NCI-H748 treated with DMSO at 0.1 percent for 48 hours (cell line): ENCODE measurements around the gene PHF23.

ENCODE experiments used
- DNase-seq: peaks from one replicate; lab custom pipeline; 2025; lab: John Stamatoyannopoulos, UW

Gene PHF23

DNA sequence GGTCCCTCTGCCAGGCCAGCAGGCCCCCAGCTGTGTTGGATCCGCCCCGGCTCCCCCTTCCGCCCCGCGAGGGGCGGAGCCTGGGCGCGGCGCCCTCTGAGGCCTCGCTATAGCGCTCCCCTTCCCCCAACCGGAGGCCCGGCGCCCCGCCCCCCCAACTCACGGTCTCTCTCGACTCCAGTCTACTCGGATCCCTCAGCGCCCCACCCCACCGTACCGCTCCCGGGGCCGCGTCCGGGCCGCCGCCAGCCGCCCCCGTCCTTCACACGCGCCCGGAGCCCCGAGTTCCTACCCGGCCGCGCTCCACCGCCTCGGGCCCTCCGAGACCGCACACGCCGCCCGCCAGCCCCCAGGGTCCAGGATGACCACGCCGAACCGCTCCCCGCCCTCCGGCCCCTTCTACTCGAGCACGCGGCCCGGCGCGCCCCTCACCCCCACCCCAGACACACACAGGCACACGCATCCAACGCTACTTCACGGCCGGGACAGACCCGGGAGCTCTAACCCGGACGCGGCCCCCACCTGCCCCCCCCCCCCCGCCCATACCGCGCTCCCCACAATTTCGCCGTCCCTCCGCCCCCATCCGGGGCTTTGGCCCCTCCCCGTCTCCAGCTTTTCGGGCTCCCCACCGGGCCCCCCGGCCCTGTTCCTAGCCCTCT, 1.4 kb downstream of the PHF23 start:
- no peak for DNase-seq

GRCh38 chr17:7237266-7237760, 1.9 kb downstream of the PHF23 start:
- no peak for DNase-seq

- no peak for DNase-seq
These were observed 2.4 kb downstream of the PHF23 start for GRCh38 chr17:7236808-7237207.

- DNase-seq: no peak
These were observed 3.3 kb downstream of the PHF23 start for GRCh38 chr17:7235693-7236665.

DNA sequence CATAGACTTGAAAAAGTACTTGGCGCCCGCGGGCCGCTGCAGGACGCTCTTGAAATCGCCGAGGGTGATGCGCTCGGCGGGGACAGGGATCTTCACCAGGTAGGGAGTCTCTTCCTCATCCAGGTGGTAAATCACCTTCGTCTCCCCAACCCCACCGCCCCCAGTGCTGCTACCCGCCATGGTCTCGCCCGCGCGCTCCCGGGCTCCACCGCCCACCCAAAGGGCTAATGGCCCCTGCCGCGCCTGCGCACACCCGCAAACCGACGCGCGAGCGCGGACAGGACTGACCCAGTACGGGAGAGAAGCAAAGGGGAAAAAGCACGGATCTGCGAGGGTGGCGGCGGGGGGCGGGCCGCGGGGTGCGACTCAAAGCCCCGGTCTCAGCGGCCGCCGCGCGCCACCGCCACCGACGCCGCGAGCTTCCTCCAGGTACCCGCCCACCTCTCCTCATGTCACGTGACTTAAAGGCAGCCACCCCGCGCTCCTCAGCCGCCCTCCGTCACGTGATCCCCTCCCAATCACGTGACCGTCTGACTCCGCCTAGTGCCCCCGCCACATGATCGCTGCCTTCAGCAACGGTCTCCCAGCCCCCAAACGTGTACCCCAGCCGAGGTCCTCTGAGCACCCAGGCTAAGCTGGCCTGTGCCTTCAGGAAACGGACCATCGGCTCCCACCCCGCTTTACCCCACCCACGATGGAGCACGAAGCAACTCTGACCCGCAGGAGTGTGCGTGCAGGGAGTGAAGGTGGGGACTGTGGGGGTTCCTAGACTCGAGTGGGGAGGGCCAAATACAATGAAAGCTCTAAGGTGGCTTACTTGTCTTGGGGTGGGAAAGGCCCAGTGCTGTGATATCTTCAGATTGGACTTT, 4.9 kb downstream of the PHF23 start, which contains the start of gene DVL2:
Gene DVL2, minus strand, starts transcription at position 435 of the 869 bp plus-strand sequence. Its CDS starts 255 bp downstream, at position 180.
- DNase-seq: peak; percentile 98

- no peak for DNase-seq
These were observed 5.6 kb downstream of the PHF23 start for GRCh38 chr17:7233701-7234082.

GRCh38 chr17:7232114-7232513, 7.1 kb downstream of the PHF23 start:
- DNase-seq: no peak

- DNase-seq: no peak
These were observed 9.8 kb downstream of the PHF23 start for GRCh38 chr17:7229504-7229903.

DNA sequence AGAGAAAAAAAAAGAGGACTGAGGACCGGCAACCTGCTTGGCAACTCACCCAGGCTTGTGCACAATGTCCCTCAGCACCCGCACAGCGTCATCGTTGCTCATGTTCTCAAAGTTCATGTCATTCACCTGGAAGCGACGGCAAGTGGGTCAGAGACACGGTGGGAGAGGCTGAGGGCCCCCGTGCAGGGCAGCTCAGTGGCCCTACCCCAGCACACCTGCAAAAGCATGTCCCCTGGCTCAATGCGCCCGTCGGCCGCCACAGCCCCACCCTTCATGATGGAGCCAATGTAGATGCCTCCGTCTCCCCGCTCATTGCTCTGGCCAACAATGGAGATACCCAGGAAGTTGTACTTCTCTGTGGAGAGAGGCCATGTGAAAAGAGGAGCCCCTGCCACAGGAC, 10.3 kb downstream of the PHF23 start:
- DNase-seq: no peak

- no peak for DNase-seq
These were observed 12.2 kb downstream of the PHF23 start for GRCh38 chr17:7226721-7227710.

- no peak for DNase-seq
These were observed 13.4 kb downstream of the PHF23 start for GRCh38 chr17:7225711-7226331.

GRCh38 chr17:7224661-7225111, 14.6 kb downstream of the PHF23 start:
- DNase-seq: no peak

GRCh38 chr17:7224110-7224509, 15.1 kb downstream of the PHF23 start:
- no peak for DNase-seq

GRCh38 chr17:7223375-7223774, 15.9 kb downstream of the PHF23 start:
- DNase-seq: no peak

- DNase-seq: no peak
These were observed 16.3 kb downstream of the PHF23 start for GRCh38 chr17:7222972-7223292.

GRCh38 chr17:7222093-7222971, 16.9 kb downstream of the PHF23 start:
- no peak for DNase-seq

DNA sequence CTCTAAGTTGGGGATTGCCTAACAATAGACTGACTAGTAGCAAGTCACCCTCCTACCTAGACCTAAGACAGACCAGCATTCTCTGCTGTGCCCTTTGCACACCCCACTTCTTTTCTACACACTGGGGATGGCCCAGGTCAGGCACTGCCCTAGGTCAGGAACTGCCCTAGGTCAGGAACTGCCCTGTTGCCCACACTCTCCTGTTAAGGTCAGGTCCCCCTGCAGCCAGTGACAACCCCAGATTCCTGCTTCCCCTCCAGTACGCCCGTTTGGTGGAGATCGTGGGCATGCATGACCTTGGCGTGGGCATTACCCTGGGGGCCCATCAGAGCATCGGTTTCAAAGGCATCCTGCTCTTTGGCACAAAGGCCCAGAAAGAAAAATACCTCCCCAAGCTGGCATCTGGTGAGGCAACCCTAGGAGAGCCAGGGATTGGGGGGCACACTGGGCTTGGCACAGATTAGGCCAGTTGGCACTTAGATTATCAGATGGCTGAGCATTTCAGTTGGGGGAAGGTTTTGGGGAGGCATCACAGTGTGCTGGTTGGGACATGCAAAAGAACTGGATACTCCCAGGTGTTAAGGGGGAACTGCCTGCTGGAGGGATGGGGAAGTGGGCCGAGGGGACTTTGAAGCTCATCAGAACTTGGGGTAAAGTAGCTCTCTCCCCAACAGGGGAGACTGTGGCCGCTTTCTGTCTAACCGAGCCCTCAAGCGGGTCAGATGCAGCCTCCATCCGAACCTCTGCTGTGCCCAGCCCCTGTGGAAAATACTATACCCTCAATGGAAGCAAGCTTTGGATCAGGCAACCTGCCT, 17.8 kb downstream of the PHF23 start:
- no peak for DNase-seq

DNA sequence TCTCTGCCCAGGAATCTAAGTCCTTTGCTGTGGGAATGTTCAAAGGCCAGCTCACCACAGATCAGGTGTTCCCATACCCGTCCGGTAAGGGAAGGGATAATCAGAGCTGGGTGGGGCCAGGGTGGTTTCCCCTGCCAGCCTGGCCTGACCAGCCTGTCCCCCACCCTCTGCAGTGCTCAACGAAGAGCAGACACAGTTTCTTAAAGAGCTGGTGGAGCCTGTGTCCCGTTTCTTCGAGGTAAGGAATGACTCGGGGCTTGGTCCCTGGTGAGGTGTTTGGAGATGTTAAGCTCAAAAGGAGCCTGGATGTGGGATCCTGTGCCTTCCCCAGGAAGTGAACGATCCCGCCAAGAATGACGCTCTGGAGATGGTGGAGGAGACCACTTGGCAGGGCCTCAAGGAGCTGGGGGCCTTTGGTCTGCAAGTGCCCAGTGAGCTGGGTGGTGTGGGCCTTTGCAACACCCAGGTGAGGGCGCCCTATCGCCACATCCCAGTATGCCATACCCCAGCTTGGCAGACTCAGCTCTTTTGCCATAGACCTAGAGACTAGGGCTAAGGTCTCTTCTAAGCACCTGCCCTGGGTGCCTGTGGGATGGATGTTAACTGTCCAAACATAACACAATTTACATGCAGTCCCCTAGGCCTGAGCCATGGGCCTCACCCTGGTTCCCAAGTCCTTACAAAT, 18.5 kb downstream of the PHF23 start:
- peak; percentile 36 for DNase-seq
